CD4-positive, CD25-positive, alpha-beta regulatory T cell (primary cell): ENCODE data around the gene BLACAT1. TPM values are rescaled to one million over a fixed set of nuclear protein-coding genes. Genes with fewer than 3 reads are reported as not detected.

Source experiments
- ATAC-seq, 2 donors: fragments of 150-1000 bp; cut with Tn5 transposase; one replicate each; pipeline ENCODE4 v1.10.0; 2021; ENCODE audit warnings: low read depth in 2 of 2, moderate number of reproducible peaks in 2 of 2, moderate library complexity in 1 of 2
- DNase-seq, 3 donors: peaks; one replicate each; pipeline versions ENCODE4 v3.0.0 to v3.0.0-alpha.2; 2012 to 2022; ENCODE audit warnings: mixed read lengths in 1 of 3
- H3K27ac ChIP-seq: one replicate; pipeline ENCODE4 v1.7.0; 2013; ENCODE audit warnings: mild to moderate bottlenecking, low read length; ENCODE audit not compliant: insufficient read depth, poor library complexity, severe bottlenecking
- H3K27me3 ChIP-seq: one replicate; pipeline ENCODE4 v1.7.0; 2013; ENCODE audit warnings: low read length; ENCODE audit not compliant: control insufficient read depth, insufficient read depth
- H3K36me3 ChIP-seq: one replicate; pipeline ENCODE4 v1.7.0; 2013; ENCODE audit warnings: mild to moderate bottlenecking, low read length, moderate library complexity; ENCODE audit not compliant: control insufficient read depth, insufficient read depth
- H3K4me1 ChIP-seq: 2 replicates; pipeline ENCODE4 v1.7.0; 2013; ENCODE audit warnings: mild to moderate bottlenecking, low read length; ENCODE audit not compliant: insufficient read depth, control insufficient read depth, poor library complexity, severe bottlenecking
- H3K4me3 ChIP-seq: one replicate; pipeline ENCODE4 v1.7.0; 2013; ENCODE audit warnings: low read depth, mild to moderate bottlenecking, low read length, moderate library complexity
- H3K9me3 ChIP-seq, 2 experiments: 1 replicate in 1 of 2; 2 replicates in 1 of 2; pipeline ENCODE4 v1.7.0; 2013; ENCODE audit warnings: low read length in 2 of 2, mild to moderate bottlenecking in 1 of 2, moderate library complexity in 1 of 2; ENCODE audit not compliant: control insufficient read depth in 2 of 2
- H3K27ac Mint-ChIP-seq, 3 donors: one replicate each; pipeline ENCODE4 v1.8.0; 2020 to 2022; ENCODE audit warnings: mild to moderate bottlenecking in 3 of 3, mixed read lengths in 3 of 3, moderate library complexity in 2 of 3
- H3K27me3 Mint-ChIP-seq: one replicate; pipeline ENCODE4 v1.8.0; 2022; ENCODE audit warnings: mild to moderate bottlenecking, mixed read lengths
- H3K36me3 Mint-ChIP-seq: one replicate; pipeline ENCODE4 v1.8.0; 2020; ENCODE audit warnings: mixed read lengths
- H3K4me1 Mint-ChIP-seq, 4 donors: one replicate each; pipeline ENCODE4 v1.8.0; 2020 to 2022; ENCODE audit warnings: mixed read lengths in 4 of 4, mild to moderate bottlenecking in 1 of 4
- H3K4me3 Mint-ChIP-seq, 4 donors: one replicate each; pipeline ENCODE4 v1.8.0; 2020 to 2022; ENCODE audit warnings: mild to moderate bottlenecking in 4 of 4, mixed read lengths in 4 of 4, moderate library complexity in 3 of 4
- H3K9me3 Mint-ChIP-seq, 7 donors: one replicate each; pipeline ENCODE4 v1.8.0; 2020 to 2022; ENCODE audit warnings: mixed read lengths in 7 of 7, mild to moderate bottlenecking in 3 of 7, moderate library complexity in 2 of 7
- polyA plus RNA-seq, 4 donors: library from polyadenylated mRNA; unstranded; fragments of 300-500 nt; fragmentation: Illumina TruSeq; gene quantifications; one replicate each; pipeline ENCODE4 v1.2.3, GENCODE V29; 2021
- total RNA-seq: library from RNA; stranded (reverse); gene quantifications from one replicate; pipeline ENCODE4 v1.2.3, GENCODE V29; 2022

BLACAT1 gene
- total and polyA plus RNA-seq, 5 donors from 2014 or later = 0.15 TPM; not detected in 4

DNA sequence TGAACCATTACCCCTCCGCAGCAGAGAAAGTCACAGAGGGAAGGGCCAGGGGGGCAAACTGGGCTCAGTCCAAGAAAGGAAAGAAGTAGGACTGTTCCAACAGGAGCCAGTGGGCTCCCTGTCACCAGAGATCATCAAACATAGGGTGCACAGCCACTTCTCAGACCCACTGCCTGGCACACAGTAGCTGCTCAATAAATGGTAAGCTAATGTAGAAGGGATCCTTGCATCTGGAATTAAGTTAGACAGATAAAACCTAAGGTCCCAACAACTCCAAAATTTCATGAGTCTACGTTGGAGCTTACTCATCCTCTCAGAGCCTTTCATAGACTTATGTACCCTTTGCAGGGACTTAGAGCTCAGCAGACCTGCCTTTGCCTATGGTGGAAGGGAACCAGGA is 3.5 kb downstream of the BLACAT1 start:
- no peak overlapping the region for H3K27ac Mint-ChIP-seq
- H3K4me3 ChIP-seq = no peak overlapping the region
- peak overlapping the region in 1 of 4 donors; percentile 39 for H3K4me3 Mint-ChIP-seq
- H3K9me3 ChIP-seq = no peaks in the 10 kb centered on the region
- no peaks in the 10 kb centered on the region for H3K36me3 ChIP-seq
- peaks cover 0 to 15% (median 8%) of the 10 kb centered on the region in 4 donors for H3K4me1 Mint-ChIP-seq
- DNase-seq (no peak), ATAC-seq (no peak)
- H3K27ac ChIP-seq = no peak overlapping the region
- peaks cover 0 to 2% (median 0%) of the 10 kb centered on the region in 7 donors for H3K9me3 Mint-ChIP-seq
- H3K36me3 Mint-ChIP-seq = no peaks in the 10 kb centered on the region
- H3K27me3 ChIP-seq = peaks cover 14% of the 10 kb centered on the region
- H3K27me3 Mint-ChIP-seq = peaks cover 49% of the 10 kb centered on the region
- peaks cover 21% of the 10 kb centered on the region for H3K4me1 ChIP-seq

DNA sequence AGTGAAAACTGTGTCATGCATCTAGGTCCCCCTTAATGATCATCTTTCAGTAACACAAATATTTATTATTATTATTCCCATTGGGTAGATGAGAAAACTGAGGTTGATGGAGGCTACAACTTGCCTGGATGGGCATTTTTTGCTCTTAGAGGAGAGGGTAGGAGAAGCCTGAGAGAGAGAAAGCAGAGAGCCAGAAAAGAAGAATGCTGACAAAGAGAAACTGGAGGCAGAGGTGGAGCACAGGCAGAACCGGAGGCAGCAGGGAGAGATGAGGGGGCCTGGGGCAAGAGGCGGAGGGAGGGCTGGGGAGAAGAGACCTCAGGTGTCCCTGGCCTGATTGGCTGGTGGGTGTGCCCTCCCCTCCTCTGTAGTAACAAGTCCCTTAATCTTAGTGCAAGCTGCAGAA is 4.1 kb downstream of the BLACAT1 start:
- no peak for DNase-seq
- Mint-ChIP-seq H3K9me3 (peaks cover 0 to 2% (median 0%) of the 10 kb centered on the region in 7 donors), H3K4me1 (peaks cover 0 to 17% (median 10%) of the 10 kb centered on the region in 4 donors), H3K4me3 (peak overlapping the region in 1 of 4 donors; percentile 56), H3K36me3 (no peaks in the 10 kb centered on the region), H3K27ac (no peak overlapping the region), H3K27me3 (peaks cover 53% of the 10 kb centered on the region)
- Histone ChIP-seq H3K4me1 (peaks cover 17% of the 10 kb centered on the region), H3K36me3 (no peaks in the 10 kb centered on the region), H3K4me3 (no peak overlapping the region), H3K27me3 (peaks cover 14% of the 10 kb centered on the region), H3K27ac (no peak overlapping the region), H3K9me3 (no peaks in the 10 kb centered on the region)
- no peak for ATAC-seq

DNA sequence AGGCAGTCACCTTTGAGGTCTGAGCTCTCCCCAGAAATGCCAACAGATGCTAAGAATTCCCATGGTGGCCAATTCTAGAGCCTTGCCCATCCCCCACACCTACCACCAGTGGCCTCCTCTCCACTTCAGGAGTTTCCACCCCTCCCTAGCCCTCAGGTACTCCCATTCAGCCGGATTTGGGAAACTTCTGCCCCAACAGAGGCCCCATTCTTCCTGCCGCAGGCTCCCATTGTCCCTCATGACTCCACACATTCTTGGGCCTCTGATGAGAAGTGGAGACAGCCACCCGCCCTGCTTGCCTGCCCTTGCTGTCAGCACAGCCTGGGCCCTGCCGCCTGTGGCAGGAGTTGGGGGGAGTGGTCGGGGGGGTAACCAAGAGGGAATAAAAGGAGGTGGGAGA is 4.6 kb downstream of the BLACAT1 start:
- peaks cover 14% of the 10 kb centered on the region for H3K27me3 ChIP-seq
- H3K4me1 Mint-ChIP-seq = peaks cover 0 to 17% (median 7%) of the 10 kb centered on the region in 4 donors

DNA sequence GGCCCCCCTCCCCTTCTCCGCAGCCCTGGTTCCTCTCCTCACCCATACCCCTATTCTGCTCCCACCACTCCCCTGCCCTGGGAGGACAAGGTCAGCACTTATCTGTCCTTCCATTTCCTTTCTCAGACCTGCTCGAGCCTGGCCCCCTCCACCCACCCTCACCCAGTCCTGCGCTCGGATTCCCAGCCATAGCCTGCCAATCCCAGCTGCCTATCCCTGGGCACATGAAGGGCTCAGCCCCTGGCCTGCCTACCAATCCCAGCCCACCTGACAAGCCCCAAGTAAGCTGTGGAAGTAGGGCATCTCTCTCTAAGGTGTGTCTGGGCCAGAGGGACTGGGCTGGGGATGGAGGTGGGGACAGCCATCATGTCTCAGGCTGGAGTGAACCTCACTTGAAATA is 5.4 kb downstream of the BLACAT1 start:
- H3K27ac ChIP-seq = no peak overlapping the region
- H3K36me3 ChIP-seq = no peaks in the 10 kb centered on the region
- Mint-ChIP-seq H3K9me3 (peaks cover 0 to 2% (median 0%) of the 10 kb centered on the region in 7 donors), H3K4me3 (no peak overlapping the region), H3K27ac (no peak overlapping the region), H3K36me3 (no peaks in the 10 kb centered on the region), H3K27me3 (peaks cover 41% of the 10 kb centered on the region), H3K4me1 (peaks cover 0 to 11% (median 3%) of the 10 kb centered on the region in 4 donors)
- ATAC-seq (no peak), DNase-seq (no peak)
- no peaks in the 10 kb centered on the region for H3K9me3 ChIP-seq
- no peak overlapping the region for H3K4me3 ChIP-seq
- peaks cover 14% of the 10 kb centered on the region for H3K27me3 ChIP-seq
- H3K4me1 ChIP-seq = peaks cover 4% of the 10 kb centered on the region

More for the DNA sequence above, 4.6 kb downstream of the BLACAT1 start:
- no peaks in the 10 kb centered on the region for H3K9me3 ChIP-seq
- ATAC-seq (no peak), DNase-seq (no peak)
- H3K27ac Mint-ChIP-seq = peak overlapping the region in 1 of 3 donors; percentile 60
- peaks cover 48% of the 10 kb centered on the region for H3K27me3 Mint-ChIP-seq
- no peak overlapping the region for H3K4me3 ChIP-seq
- peaks cover 11% of the 10 kb centered on the region for H3K4me1 ChIP-seq
- H3K36me3 ChIP-seq = no peaks in the 10 kb centered on the region
- H3K9me3 Mint-ChIP-seq = peaks cover 0 to 3% (median 0%) of the 10 kb centered on the region in 7 donors
- H3K4me3 Mint-ChIP-seq = no peak overlapping the region
- H3K27ac ChIP-seq = no peak overlapping the region
- H3K36me3 Mint-ChIP-seq = no peaks in the 10 kb centered on the region

DNA sequence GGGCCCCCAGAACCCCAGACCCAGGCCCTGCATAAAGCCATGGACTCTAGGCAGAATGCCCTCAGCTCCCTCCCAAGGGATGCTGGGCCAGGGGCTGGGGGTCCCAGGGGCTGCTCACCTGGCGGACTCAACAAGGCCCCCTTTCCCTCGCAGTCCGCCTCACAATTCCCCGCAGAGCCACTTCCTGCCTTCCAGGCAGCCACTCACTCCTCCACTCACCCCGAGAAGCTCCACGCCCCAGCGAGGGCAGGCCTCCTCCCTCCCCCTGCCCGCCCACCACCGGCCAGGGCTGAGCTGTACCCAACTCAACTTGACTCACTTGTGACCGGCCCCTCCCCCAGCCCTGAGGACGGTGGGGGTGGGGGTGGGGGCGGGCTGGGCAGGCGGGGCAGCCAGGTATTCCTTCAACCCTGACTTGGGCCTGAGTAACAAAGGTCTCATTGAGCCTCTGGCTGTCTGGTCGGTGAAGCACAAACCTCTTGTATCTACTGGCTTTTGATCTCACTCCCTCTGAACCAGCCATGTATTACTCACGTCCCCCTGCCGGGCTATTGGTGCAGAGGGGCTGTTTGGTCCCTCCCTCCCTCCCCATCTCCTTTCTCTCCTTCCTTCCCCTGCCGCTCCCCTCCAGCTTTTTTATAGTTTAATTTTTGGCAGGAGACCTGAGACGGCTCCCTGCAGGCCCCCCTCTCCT is 5.9 kb downstream of the BLACAT1 start:
- Histone ChIP-seq H3K9me3 (no peaks in the 10 kb centered on the region), H3K4me3 (no peak overlapping the region), H3K27ac (no peak overlapping the region), H3K36me3 (no peaks in the 10 kb centered on the region), H3K27me3 (peaks cover 12% of the 10 kb centered on the region), H3K4me1 (no peaks in the 10 kb centered on the region)
- Mint-ChIP-seq H3K4me1 (peaks cover 0 to 11% (median 3%) of the 10 kb centered on the region in 4 donors), H3K27ac (no peak overlapping the region), H3K27me3 (peaks cover 35% of the 10 kb centered on the region), H3K4me3 (no peak overlapping the region), H3K36me3 (no peaks in the 10 kb centered on the region), H3K9me3 (peaks cover 0 to 2% (median 0%) of the 10 kb centered on the region in 7 donors)
- ATAC-seq (peak; percentile 42 to 51), DNase-seq (peak in 1 of 3 donors; percentile 54)

DNA sequence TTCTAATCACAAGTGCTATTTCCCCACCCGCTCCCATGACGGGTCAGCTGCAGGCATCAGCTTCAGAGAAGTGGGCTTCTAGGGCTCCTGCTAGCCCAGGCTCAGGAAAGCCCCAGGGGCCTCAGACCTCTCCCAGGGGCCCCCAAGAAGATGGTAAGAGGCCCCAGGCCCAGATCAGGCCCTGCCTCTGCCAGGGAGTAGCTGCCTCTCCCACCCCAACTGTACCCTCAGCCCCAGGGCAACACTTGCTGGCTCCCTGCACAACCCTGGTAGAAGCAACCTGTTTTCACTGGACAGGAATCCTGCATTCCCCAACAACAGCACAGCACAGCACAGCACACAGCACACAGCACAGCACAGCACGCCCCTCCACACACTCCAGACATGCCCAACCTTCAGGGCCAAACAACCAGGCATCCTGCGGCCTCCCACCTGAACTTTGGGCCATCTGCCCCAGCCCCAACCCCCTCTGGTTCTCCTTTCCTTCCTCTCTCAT is 6.5 kb downstream of the BLACAT1 start:
- DNase-seq = no peak
- H3K9me3 Mint-ChIP-seq = peaks cover 0 to 2% (median 0%) of the 10 kb centered on the region in 7 donors

DNA sequence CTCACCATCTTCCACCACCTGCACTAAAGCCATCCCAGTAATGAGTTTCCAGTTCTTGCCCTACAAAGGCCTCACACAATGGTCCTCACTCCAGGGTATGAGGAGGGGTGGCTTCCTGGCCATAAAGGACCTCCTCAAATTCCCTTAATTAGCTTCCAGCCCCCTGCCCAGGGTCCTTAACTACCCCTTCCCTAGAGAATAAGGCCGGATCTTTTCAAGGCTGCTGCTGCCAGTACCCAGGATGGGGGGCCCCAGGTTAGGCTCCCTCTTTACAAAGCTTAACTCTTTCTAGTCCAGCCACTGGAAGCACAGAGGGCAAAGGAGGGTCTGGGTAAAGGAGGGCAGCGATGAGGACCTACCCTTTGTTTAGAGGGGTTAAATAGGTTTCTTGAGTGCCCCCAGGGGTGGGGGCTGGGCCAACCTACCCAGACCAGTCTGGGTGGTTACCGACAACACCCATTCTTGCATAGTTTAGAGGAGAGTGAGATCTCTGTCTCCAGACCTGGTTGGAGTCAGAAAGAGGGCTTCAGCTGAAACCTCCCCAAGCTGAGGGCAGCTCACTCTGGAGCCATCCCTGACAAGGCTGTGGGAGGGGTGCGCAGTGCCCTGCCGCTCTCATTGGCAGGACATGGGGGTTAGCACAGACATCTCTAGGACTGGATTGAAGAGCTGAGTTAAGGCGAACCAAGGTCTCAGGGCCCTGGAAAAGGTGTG is 7.1 kb downstream of the BLACAT1 start:
- peaks cover 0 to 2% (median 0%) of the 10 kb centered on the region in 7 donors for H3K9me3 Mint-ChIP-seq
- peaks cover 0 to 8% (median 4%) of the 10 kb centered on the region in 4 donors for H3K4me1 Mint-ChIP-seq
- Histone ChIP-seq H3K4me1 (no peaks in the 10 kb centered on the region), H3K27me3 (peaks cover 6% of the 10 kb centered on the region), H3K36me3 (no peaks in the 10 kb centered on the region), H3K9me3 (no peaks in the 10 kb centered on the region), H3K4me3 (no peak overlapping the region), H3K27ac (no peak overlapping the region)
- ATAC-seq = no peak
- no peak overlapping the region for H3K4me3 Mint-ChIP-seq
- H3K36me3 Mint-ChIP-seq = no peaks in the 10 kb centered on the region
- no peak for DNase-seq
- H3K27me3 Mint-ChIP-seq = peaks cover 23% of the 10 kb centered on the region
- no peak overlapping the region for H3K27ac Mint-ChIP-seq

More for the DNA sequence above, 6.5 kb downstream of the BLACAT1 start:
- no peak for ATAC-seq
- no peak overlapping the region for H3K4me3 Mint-ChIP-seq
- H3K4me3 ChIP-seq = no peak overlapping the region
- H3K27ac Mint-ChIP-seq = peak overlapping the region in 1 of 3 donors; percentile 15
- H3K4me1 ChIP-seq = no peaks in the 10 kb centered on the region
- no peaks in the 10 kb centered on the region for H3K36me3 Mint-ChIP-seq
- H3K36me3 ChIP-seq = no peaks in the 10 kb centered on the region
- H3K4me1 Mint-ChIP-seq = peaks cover 0 to 6% (median 4%) of the 10 kb centered on the region in 4 donors
- peaks cover 10% of the 10 kb centered on the region for H3K27me3 ChIP-seq
- H3K27ac ChIP-seq = no peak overlapping the region
- H3K27me3 Mint-ChIP-seq = peaks cover 29% of the 10 kb centered on the region
- no peaks in the 10 kb centered on the region for H3K9me3 ChIP-seq
